Measurements from ENCODE around the gene NFIX. TPM values are rescaled to one million over a fixed set of nuclear protein-coding genes. Genes with fewer than 3 reads are reported as not detected.

NFIX gene
- total and polyA plus RNA-seq, 7 donors = 22.2 to 347 (median 220) TPM

DNA sequence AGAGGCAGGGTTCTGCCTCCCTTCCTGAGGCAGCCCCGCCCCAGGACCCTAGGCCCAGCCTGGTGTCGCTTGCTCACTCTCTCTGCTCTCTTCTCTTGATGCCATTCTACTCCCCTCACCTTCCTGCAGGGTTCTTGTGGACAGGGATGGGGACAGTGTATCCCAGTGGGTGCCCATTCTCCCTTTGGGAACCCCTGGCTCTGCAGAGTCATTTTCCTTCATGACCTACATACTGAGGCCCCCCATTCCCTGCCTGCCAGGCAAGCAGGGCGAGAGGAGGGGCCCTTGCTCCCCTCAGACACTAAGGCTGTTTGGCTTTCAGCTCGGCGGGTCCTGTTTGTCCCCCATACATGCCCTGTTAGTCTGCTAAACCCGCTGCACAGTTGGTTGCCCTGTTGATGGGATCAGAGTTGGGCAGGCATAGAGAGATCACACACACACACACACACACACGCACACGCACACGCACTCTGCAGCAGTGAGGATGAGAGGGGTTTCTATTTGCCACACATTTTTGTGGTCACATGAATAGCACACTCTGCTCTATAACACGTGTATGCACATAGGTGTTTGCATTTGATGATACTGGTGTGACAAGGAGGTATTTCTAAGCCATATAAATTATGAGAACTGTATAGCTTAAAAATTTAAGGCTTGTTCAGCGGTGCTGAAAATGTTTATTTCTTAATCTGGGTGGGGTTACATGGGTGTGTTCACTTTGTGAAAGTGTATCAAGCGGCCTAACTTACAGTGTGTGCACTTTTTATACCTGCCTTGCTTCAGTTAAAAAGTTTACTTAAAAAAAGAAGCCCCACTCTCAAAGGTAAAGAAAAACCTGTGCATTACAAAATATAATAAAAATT lies 20.3 kb downstream of the NFIX start:
- H3K4me3 ChIP-seq = peak overlapping the region; percentile 70
- H3K9me3 ChIP-seq = no peaks in the 10 kb centered on the region
- intact Hi-C loops (cut with DNase I) = loop anchor here in 1 of 2 donors (2.0 kb wide), 1 partner anchor 17 kb away; no protein-coding TSS in a partner anchor
- H3K4me1 ChIP-seq = peaks cover 75% of the 10 kb centered on the region
- DNase-seq (no peak), ATAC-seq (no peak)
- TF ChIP-seq, protein P1, sequence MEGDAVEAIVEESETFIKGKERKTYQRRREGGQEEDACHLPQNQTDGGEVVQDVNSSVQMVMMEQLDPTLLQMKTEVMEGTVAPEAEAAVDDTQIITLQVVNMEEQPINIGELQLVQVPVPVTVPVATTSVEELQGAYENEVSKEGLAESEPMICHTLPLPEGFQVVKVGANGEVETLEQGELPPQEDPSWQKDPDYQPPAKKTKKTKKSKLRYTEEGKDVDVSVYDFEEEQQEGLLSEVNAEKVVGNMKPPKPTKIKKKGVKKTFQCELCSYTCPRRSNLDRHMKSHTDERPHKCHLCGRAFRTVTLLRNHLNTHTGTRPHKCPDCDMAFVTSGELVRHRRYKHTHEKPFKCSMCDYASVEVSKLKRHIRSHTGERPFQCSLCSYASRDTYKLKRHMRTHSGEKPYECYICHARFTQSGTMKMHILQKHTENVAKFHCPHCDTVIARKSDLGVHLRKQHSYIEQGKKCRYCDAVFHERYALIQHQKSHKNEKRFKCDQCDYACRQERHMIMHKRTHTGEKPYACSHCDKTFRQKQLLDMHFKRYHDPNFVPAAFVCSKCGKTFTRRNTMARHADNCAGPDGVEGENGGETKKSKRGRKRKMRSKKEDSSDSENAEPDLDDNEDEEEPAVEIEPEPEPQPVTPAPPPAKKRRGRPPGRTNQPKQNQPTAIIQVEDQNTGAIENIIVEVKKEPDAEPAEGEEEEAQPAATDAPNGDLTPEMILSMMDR (IDR thresholded peaks at IDR 0.05) = no peak
- H3K27me3 ChIP-seq (ENCODE audit: insufficient read depth in 3 of 3, low read length in 2 of 3) = no peaks in the 10 kb centered on the region
- WGBS, 3 donors = 36 to 61% (median 44%) methylated on average over 12 of the region's 12 CpGs
- peak overlapping the region; percentile 99 for H3K27ac ChIP-seq
- H3K36me3 ChIP-seq (ENCODE audit: insufficient read depth in 1 of 2, low read depth in 1 of 2) = no peaks in the 10 kb centered on the region

DNA sequence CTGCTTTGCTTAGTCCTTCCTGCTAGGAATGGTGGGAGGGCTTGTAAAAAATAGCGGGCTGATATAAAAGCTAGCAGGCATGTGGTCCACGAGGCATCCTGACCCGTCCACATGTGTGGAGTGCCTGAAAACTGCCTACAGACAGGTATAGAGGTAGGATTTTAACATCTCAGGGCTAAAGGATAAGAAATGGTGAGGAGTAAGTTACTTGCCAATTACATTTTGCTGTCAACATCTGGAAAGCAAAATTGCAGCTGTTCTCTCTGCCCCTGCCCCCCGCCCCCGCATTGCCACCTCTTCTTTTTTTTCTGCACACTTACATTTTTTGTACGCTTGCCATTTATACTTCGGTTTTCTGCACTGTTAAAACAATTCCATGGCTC lies 21.0 kb downstream of the NFIX start:
- no peak for ATAC-seq

DNA sequence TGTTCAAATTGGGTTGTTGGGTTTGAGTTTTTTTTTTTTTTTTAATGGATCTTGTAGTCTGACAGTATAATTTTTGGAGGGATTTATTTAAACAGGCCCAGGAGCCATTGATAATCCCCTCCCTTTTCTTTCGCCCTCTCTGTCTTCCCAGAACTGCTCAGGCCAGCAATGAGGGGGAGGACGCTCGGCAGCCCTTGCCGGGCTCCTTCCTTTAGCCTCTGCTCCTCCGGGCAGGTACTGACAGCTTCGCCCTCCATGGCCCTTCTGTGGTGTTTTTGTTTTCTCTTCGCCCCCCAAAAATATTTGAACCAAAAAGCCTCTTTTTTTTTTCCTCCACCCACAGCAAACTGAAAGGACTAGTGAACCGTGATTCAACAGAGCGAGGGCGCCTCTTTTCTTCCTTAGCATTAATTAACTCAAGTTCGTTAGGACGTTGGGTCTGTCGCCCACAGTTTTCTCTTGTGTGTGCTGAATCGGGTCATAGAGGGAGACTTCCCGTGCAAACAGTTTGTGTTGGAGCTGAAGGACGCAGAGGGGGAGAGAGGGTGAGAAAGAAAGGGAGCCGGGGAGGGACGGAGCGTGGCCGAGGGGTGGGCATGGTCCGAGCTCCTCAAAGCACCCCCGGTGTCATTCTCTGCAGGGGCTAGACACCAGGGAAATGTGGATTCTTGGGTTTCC lies 21.5 kb downstream of the NFIX start:
- no peak for DNase-seq
- Histone ChIP-seq H3K4me1 (peaks cover 75% of the 10 kb centered on the region), H3K27me3 (ENCODE audit: insufficient read depth in 3 of 3, low read length in 2 of 3) (no peaks in the 10 kb centered on the region), H3K27ac (peak overlapping the region; percentile 99), H3K9me3 (no peaks in the 10 kb centered on the region), H3K4me3 (peak overlapping the region; percentile 57), H3K36me3 (ENCODE audit: insufficient read depth in 1 of 2, low read depth in 1 of 2) (no peaks in the 10 kb centered on the region)
- no peak for ATAC-seq
- TF ChIP-seq, protein P1 (IDR thresholded peaks at IDR 0.05) = no peak
- intact Hi-C loops (cut with DNase I) = no loop called here
- 16 to 48% (median 23%) methylated on average over 22 of the region's 22 CpGs for WGBS, 3 donors

More for the DNA sequence above, 21.0 kb downstream of the NFIX start:
- intact Hi-C loops (cut with DNase I) = no loop called here
- peak overlapping the region; percentile 99 for H3K27ac ChIP-seq
- peak overlapping the region; percentile 57 for H3K4me3 ChIP-seq
- WGBS, 3 donors = 27 to 62% (median 31%) methylated on average over 7 of the region's 7 CpGs
- no peaks in the 10 kb centered on the region for H3K27me3 ChIP-seq (ENCODE audit: insufficient read depth in 3 of 3, low read length in 2 of 3)
- H3K4me1 ChIP-seq = peaks cover 75% of the 10 kb centered on the region
- no peaks in the 10 kb centered on the region for H3K36me3 ChIP-seq (ENCODE audit: insufficient read depth in 1 of 2, low read depth in 1 of 2)
- TF ChIP-seq, protein P1 (IDR thresholded peaks at IDR 0.05) = no peak
- no peaks in the 10 kb centered on the region for H3K9me3 ChIP-seq
- DNase-seq = no peak

DNA sequence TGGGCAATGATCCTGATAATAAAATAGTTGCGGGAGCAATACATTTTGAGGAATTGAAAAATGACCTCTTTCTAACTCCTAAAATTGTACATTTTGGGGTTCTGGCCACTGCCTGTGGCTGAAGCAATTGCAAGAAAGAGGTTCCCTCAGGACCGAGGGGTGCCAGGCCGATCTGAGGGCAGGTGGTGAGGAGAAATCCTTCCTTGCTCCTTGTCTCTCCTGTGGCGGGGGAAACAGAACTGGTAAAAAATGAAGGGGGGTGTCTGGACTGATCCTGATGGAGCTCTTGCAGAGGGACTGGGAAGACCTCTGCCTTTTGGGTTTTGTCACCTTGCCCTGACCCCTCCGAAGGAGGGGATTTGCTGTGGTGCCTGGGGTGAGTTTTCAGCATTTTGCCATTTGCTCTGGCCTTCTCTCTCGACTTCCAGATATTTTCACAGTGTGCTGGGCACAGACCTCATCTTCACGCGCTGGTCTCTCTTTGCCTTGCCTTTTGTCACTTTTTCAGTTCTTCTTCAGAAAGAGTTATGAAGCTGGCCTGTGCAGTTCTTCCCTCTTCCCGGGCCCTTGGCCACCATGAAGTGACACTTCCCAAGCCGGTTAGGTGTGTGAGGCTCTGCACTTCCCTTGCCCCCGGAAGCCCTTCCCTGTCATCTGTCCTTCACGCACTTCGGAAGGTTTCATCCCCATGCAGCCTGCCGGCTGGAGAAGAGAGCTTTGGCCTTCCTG lies 22.2 kb downstream of the NFIX start:
- peak in 1 of 4 donors; percentile 23 for ATAC-seq
- H3K4me1 ChIP-seq = peaks cover 72% of the 10 kb centered on the region
- 22 to 32% (median 23%) methylated on average over 14 of the region's 14 CpGs for WGBS, 3 donors
- peak overlapping the region; percentile 57 for H3K4me3 ChIP-seq
- peak overlapping the region; percentile 99 for H3K27ac ChIP-seq
- H3K36me3 ChIP-seq (ENCODE audit: insufficient read depth in 1 of 2, low read depth in 1 of 2) = no peaks in the 10 kb centered on the region
- no peaks in the 10 kb centered on the region for H3K9me3 ChIP-seq
- no peaks in the 10 kb centered on the region for H3K27me3 ChIP-seq (ENCODE audit: insufficient read depth in 3 of 3, low read length in 2 of 3)
- intact Hi-C loops (cut with DNase I) = loop anchor here in 1 of 2 donors (2.0 kb wide), 1 partner anchor 21 kb away; no protein-coding TSS in a partner anchor
- TF ChIP-seq, protein P1 (IDR thresholded peaks at IDR 0.05) = no peak
- no peak for DNase-seq

Measured in psoas muscle (tissue), 8 donors.